Endothelial cell (in vitro differentiated cells): ENCODE measurements around the gene ANKRD33. TPM values are rescaled to one million over a fixed set of nuclear protein-coding genes. Genes with fewer than 3 reads are reported as not detected.

Experiments used
- DNase-seq: peaks from one replicate; pipeline ENCODE4 v3.0.0; 2021; ENCODE audit warnings: low spot score
- H3K27ac Mint-ChIP-seq: one replicate; pipeline ENCODE4 v1.8.0; 2021; ENCODE audit warnings: mixed read lengths, inconsistent platforms; ENCODE audit not compliant: unreplicated experiment
- H3K27me3 Mint-ChIP-seq: one replicate; pipeline ENCODE4 v1.8.0; 2021; ENCODE audit warnings: mild to moderate bottlenecking, moderate library complexity, mixed read lengths, inconsistent platforms; ENCODE audit not compliant: unreplicated experiment
- H3K36me3 Mint-ChIP-seq: one replicate; pipeline ENCODE4 v1.8.0; 2021; ENCODE audit warnings: mild to moderate bottlenecking, low read depth, mixed read lengths, inconsistent platforms; ENCODE audit not compliant: unreplicated experiment
- H3K4me1 Mint-ChIP-seq: one replicate; pipeline ENCODE4 v1.8.0; 2021; ENCODE audit warnings: mild to moderate bottlenecking, mixed read lengths, inconsistent platforms; ENCODE audit not compliant: unreplicated experiment
- H3K4me3 Mint-ChIP-seq: one replicate; pipeline ENCODE4 v1.8.0; 2021; ENCODE audit warnings: mild to moderate bottlenecking, mixed read lengths, inconsistent platforms; ENCODE audit not compliant: unreplicated experiment
- H3K9me3 Mint-ChIP-seq: one replicate; pipeline ENCODE4 v1.8.0; 2021; ENCODE audit warnings: mixed read lengths, inconsistent platforms; ENCODE audit not compliant: unreplicated experiment
- CTCF ChIP-seq: fragments of 200-600 bp; sonication (generic); IDR thresholded peaks from one replicate; pipeline ENCODE4 v1.5.0; 2021; ENCODE audit warnings: antibody characterized with exemption; ENCODE audit not compliant: unreplicated experiment
- total RNA-seq: library from RNA; stranded (reverse); fragmentation: NEBNext Ultra II Directional; extraction: Animal tissue kit (Norgen Biotek cat#: 25700); gene quantifications from one replicate; pipeline ENCODE4 v1.2.1, GENCODE V29; 2021; ENCODE audit not compliant: unreplicated experiment

ANKRD33 gene
- total RNA-seq, 1 donor from 2014 or later = 0.31 TPM

GRCh38 chr12:51871126-51871525, 16.8 kb upstream of the ANKRD33 start:
- Mint-ChIP-seq H3K27ac (no peak overlapping the region), H3K36me3 (peaks cover 3% of the 10 kb centered on the region), H3K9me3 (no peaks in the 10 kb centered on the region), H3K4me1 (peaks cover 20% of the 10 kb centered on the region), H3K4me3 (no peak overlapping the region), H3K27me3 (peaks cover 12% of the 10 kb centered on the region)
- no peak for TF ChIP-seq CTCF
- DNase-seq = no peak

- Mint-ChIP-seq H3K27me3 (peaks cover 10% of the 10 kb centered on the region), H3K4me1 (peaks cover 18% of the 10 kb centered on the region), H3K9me3 (no peaks in the 10 kb centered on the region), H3K4me3 (no peak overlapping the region), H3K27ac (no peak overlapping the region), H3K36me3 (peaks cover 3% of the 10 kb centered on the region)
- DNase-seq = no peak
- TF ChIP-seq CTCF = no peak
These were observed 15.8 kb upstream of the ANKRD33 start for GRCh38 chr12:51871918-51872688.

GRCh38 chr12:51872689-51872981, 15.3 kb upstream of the ANKRD33 start:
- no peaks in the 10 kb centered on the region for H3K9me3 Mint-ChIP-seq
- H3K4me1 Mint-ChIP-seq = peaks cover 18% of the 10 kb centered on the region
- peaks cover 3% of the 10 kb centered on the region for H3K36me3 Mint-ChIP-seq
- no peak for DNase-seq
- H3K27me3 Mint-ChIP-seq = peaks cover 8% of the 10 kb centered on the region
- no peak for TF ChIP-seq CTCF
- no peak overlapping the region for H3K27ac Mint-ChIP-seq
- no peak overlapping the region for H3K4me3 Mint-ChIP-seq

GRCh38 chr12:51873251-51873994, 14.5 kb upstream of the ANKRD33 start:
- no peak overlapping the region for H3K27ac Mint-ChIP-seq
- H3K36me3 Mint-ChIP-seq = peaks cover 3% of the 10 kb centered on the region
- TF ChIP-seq CTCF = no peak
- DNase-seq = no peak
- no peaks in the 10 kb centered on the region for H3K9me3 Mint-ChIP-seq
- H3K4me3 Mint-ChIP-seq = no peak overlapping the region
- H3K4me1 Mint-ChIP-seq = peaks cover 14% of the 10 kb centered on the region
- H3K27me3 Mint-ChIP-seq = peaks cover 6% of the 10 kb centered on the region

- Mint-ChIP-seq H3K36me3 (peaks cover 3% of the 10 kb centered on the region), H3K9me3 (no peaks in the 10 kb centered on the region), H3K4me3 (no peak overlapping the region), H3K4me1 (peaks cover 10% of the 10 kb centered on the region), H3K27ac (no peak overlapping the region), H3K27me3 (peaks cover 5% of the 10 kb centered on the region)
- no peak for DNase-seq
- no peak for TF ChIP-seq CTCF
These were observed 13.9 kb upstream of the ANKRD33 start for GRCh38 chr12:51874000-51874399.
